Measurements from ENCODE around the gene WDR46. TPM values are rescaled to one million over a fixed set of nuclear protein-coding genes. Genes with fewer than 3 reads are reported as not detected.

Gene WDR46
- total and polyA plus RNA-seq, 2 donors (not counting 3 experiments of a cell fraction or from before 2014, with no cell fraction given) = 61.4 to 71.2 TPM

- no peak overlapping the region for H2AFZ ChIP-seq (ENCODE audit: low read depth, low read length)
- CTCF ChIA-PET = no interaction called here
- no peaks in the 10 kb centered on the region for H4K20me1 ChIP-seq (replicated peaks; ENCODE audit: control insufficient read depth, extremely low read depth, insufficient read depth, low read length)
- H3K9me1 ChIP-seq (replicated peaks; ENCODE audit: control insufficient read depth, extremely low read depth, insufficient read depth, low read length) = no peaks in the 10 kb centered on the region
- H3K9me3 ChIP-seq (replicated peaks; ENCODE audit: control insufficient read depth, insufficient read depth, low read length) = no peaks in the 10 kb centered on the region
- no peaks in the 10 kb centered on the region for H3K27me3 ChIP-seq (ENCODE audit: control insufficient read depth in 2 of 2, insufficient read depth in 2 of 2, low read length in 2 of 2)
- dilution Hi-C loops (cut with MboI; ENCODE audit: extremely low pct_ligation_motif_present, low sequenced_read_pairs) = no loop called here
- H3K79me2 ChIP-seq (ENCODE audit: control insufficient read depth, insufficient read depth, low read length) = peaks cover 7% of the 10 kb centered on the region
- peaks cover 4% of the 10 kb centered on the region for H3K4me1 ChIP-seq (ENCODE audit: control insufficient read depth, extremely low read depth, insufficient read depth, low read length)
- intact Hi-C loops (cut with micrococcal nuclease) = no loop called here
- POLR2A ChIA-PET = no interaction called here
- no peak overlapping the region for H3K4me3 ChIP-seq (replicated peaks in 1 of 3; ENCODE audit: insufficient read depth in 1 of 3, low read depth in 1 of 3, low read length in 3 of 3)
- peaks cover 8 to 19% of the 10 kb centered on the region in 2 experiments for H3K36me3 ChIP-seq (ENCODE audit: control insufficient read depth in 2 of 2, extremely low read depth in 1 of 2, insufficient read depth in 2 of 2, low read length in 2 of 2)
- FAIRE-seq (no peak), DNase-seq (ENCODE audit: low read depth, low spot score) (no peak)
- H3K9ac ChIP-seq (replicated peaks; ENCODE audit: extremely low read depth, insufficient read depth, low read length) = no peak overlapping the region
- H3K4me2 ChIP-seq (ENCODE audit: insufficient read depth, low read length) = no peak overlapping the region
- no TSS peak for BruUV-seq (replicated peaks)
- no peak overlapping the region for H3K27ac ChIP-seq (ENCODE audit: insufficient read depth, low read depth, low read length)
- TF ChIP-seq MYC (IDR thresholded peaks at IDR 0.05; ENCODE audit: low read depth, low read length) = no peak
- no peak for TF ChIP-seq MAX (IDR thresholded peaks at IDR 0.05; ENCODE audit: insufficient read depth, insufficient read length)
- TF ChIP-seq CTCF (IDR thresholded peaks at IDR 0.05; ENCODE audit: extremely low read depth in 1 of 2, insufficient read depth in 1 of 2, low read depth in 1 of 2, low read length in 2 of 2) = no peak
- no peak for TF ChIP-seq GATA2 (IDR thresholded peaks at IDR 0.05; ENCODE audit: insufficient read depth, insufficient read length, low read depth, low read length)
- TF ChIP-seq FOS (IDR thresholded peaks at IDR 0.05; ENCODE audit: borderline replicate concordance, insufficient read depth, low read length) = no peak
- no peak for TF ChIP-seq POLR2AphosphoS5 (IDR thresholded peaks at IDR 0.05; ENCODE audit: insufficient read depth, low read depth, low read length)
- TF ChIP-seq JUN (IDR thresholded peaks at IDR 0.05; ENCODE audit: borderline replicate concordance, insufficient read depth, insufficient read length, low read depth) = no peak
- TF ChIP-seq POLR2A (IDR thresholded peaks at IDR 0.05; ENCODE audit: low read depth, low read length) = no peak
- TF ChIP-seq EZH2 (IDR thresholded peaks at IDR 0.05; ENCODE audit: borderline replicate concordance, low read depth, low read length, severe bottlenecking) = no peak
Measured at GRCh38 chr6:33304216-33304615, 15.2 kb upstream of the WDR46 start.
